Measurements from ENCODE around the gene SETD7.
A peak's percentile ranks its signal among the peaks of the same experiment; 100 is the strongest.

SETD7 gene

DNA sequence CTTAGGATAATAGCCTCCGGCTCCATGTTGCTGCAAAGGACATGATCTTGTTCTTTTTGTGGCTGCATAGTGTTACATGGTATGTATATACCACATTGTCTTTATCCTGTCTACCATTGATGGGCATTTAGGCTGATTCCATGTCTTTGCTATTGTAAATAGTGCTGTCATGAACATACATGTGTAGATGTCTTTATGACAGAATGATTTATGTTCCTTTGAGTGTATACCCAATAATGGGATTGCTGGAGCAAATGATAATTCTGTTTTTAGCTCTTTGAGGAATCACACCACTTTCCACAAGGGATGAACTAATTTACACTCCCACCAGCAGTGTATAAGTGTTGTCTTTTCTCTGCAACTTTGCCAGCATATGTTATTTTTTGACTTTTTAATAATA is 97.5 kb downstream of the SETD7 start:
- no peaks in the 10 kb centered on the region for H3K9me3 ChIP-seq (ENCODE audit: low read length)
- no peak overlapping the region for H2AFZ ChIP-seq (ENCODE audit: low read length)
- H3K27me3 ChIP-seq (ENCODE audit: insufficient read depth, low read length): no peaks in the 10 kb centered on the region
- H3K36me3 ChIP-seq (ENCODE audit: insufficient read depth, low read length): no peaks in the 10 kb centered on the region
- no peak overlapping the region for H3K27ac ChIP-seq (ENCODE audit: low read depth, low read length, poor library complexity, severe bottlenecking)
- peaks cover 46% of the 10 kb centered on the region for H3K79me2 ChIP-seq (ENCODE audit: insufficient read depth, low read length)
- H3K4me3 ChIP-seq (ENCODE audit: low read depth, low read length, poor library complexity, severe bottlenecking): no peak overlapping the region
- no peak overlapping the region for H3K4me2 ChIP-seq (ENCODE audit: low read length)
- peaks cover 30% of the 10 kb centered on the region for H3K4me1 ChIP-seq (ENCODE audit: insufficient read depth, low read length, severe bottlenecking)
- no peak overlapping the region for H3K9ac ChIP-seq (ENCODE audit: low read length)
- H4K20me1 ChIP-seq (ENCODE audit: insufficient read depth, low read length): no peaks in the 10 kb centered on the region
- TF ChIP-seq EZH2 (IDR thresholded peaks at IDR 0.05; ENCODE audit: borderline replicate concordance, low read length): no peak
- TF ChIP-seq, protein P1, sequence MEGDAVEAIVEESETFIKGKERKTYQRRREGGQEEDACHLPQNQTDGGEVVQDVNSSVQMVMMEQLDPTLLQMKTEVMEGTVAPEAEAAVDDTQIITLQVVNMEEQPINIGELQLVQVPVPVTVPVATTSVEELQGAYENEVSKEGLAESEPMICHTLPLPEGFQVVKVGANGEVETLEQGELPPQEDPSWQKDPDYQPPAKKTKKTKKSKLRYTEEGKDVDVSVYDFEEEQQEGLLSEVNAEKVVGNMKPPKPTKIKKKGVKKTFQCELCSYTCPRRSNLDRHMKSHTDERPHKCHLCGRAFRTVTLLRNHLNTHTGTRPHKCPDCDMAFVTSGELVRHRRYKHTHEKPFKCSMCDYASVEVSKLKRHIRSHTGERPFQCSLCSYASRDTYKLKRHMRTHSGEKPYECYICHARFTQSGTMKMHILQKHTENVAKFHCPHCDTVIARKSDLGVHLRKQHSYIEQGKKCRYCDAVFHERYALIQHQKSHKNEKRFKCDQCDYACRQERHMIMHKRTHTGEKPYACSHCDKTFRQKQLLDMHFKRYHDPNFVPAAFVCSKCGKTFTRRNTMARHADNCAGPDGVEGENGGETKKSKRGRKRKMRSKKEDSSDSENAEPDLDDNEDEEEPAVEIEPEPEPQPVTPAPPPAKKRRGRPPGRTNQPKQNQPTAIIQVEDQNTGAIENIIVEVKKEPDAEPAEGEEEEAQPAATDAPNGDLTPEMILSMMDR (IDR thresholded peaks at IDR 0.05; ENCODE audit: low read length): no peak
- H3F3A ChIP-seq (ENCODE audit: insufficient read depth, low read length): no peaks in the 10 kb centered on the region
- H3K9me2 ChIP-seq (ENCODE audit: low read depth, low read length): no peaks in the 10 kb centered on the region

DNA sequence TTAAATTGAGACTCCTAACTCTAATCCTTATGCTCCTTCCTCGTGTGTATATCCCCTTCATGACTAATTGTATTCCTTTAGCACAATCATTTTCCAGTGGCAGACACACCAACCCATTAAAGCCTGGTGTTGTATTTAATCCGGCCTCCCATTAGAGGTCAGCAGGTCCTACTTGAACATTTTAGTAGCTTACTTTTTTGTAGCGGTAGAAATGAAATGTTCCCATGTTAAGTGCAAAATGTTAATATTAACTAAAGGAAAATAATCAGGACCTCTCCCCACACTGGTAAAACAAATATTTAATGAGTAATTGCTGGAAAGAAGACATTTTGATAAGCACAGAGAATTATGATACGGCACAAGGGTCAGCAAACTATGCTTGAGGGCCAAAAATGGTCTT is 98.7 kb downstream of the SETD7 start:
- peaks cover 49% of the 10 kb centered on the region for H3K79me2 ChIP-seq (ENCODE audit: insufficient read depth, low read length)
- no peak overlapping the region for H3K9ac ChIP-seq (ENCODE audit: low read length)
- H4K20me1 ChIP-seq (ENCODE audit: insufficient read depth, low read length): no peaks in the 10 kb centered on the region
- TF ChIP-seq, protein P1 (IDR thresholded peaks at IDR 0.05; ENCODE audit: low read length): no peak
- TF ChIP-seq EZH2 (IDR thresholded peaks at IDR 0.05; ENCODE audit: borderline replicate concordance, low read length): no peak
- no peak overlapping the region for H2AFZ ChIP-seq (ENCODE audit: low read length)
- no peaks in the 10 kb centered on the region for H3K27me3 ChIP-seq (ENCODE audit: insufficient read depth, low read length)
- H3K4me2 ChIP-seq (ENCODE audit: low read length): no peak overlapping the region
- no peaks in the 10 kb centered on the region for H3F3A ChIP-seq (ENCODE audit: insufficient read depth, low read length)
- no peaks in the 10 kb centered on the region for H3K9me2 ChIP-seq (ENCODE audit: low read depth, low read length)
- H3K9me3 ChIP-seq (ENCODE audit: low read length): no peaks in the 10 kb centered on the region
- no peak overlapping the region for H3K4me3 ChIP-seq (ENCODE audit: low read depth, low read length, poor library complexity, severe bottlenecking)
- no peaks in the 10 kb centered on the region for H3K36me3 ChIP-seq (ENCODE audit: insufficient read depth, low read length)
- H3K27ac ChIP-seq (ENCODE audit: low read depth, low read length, poor library complexity, severe bottlenecking): no peak overlapping the region
- H3K4me1 ChIP-seq (ENCODE audit: insufficient read depth, low read length, severe bottlenecking): peaks cover 35% of the 10 kb centered on the region

DNA sequence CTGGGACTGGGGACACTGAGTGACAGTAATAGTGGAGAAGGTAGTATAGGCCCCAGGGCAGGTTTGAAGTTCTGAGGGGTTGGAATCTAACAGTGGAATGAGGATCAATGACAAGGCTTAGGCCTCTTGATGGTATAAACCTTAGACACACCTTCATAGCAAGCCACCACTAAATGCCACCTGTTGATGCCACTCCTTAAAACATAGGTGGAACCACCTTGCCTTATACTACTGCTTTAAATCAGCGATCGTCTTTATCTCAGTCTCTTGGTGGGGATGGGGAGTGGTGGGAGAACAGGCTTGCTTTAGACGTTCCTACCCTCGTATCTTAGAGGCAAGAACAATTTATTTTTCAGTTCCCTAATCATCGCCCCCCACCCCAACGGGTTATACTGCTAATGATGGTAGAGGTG is 100.9 kb downstream of the SETD7 start:
- peak overlapping the region; percentile 89 for H3K4me3 ChIP-seq (ENCODE audit: low read depth, low read length, poor library complexity, severe bottlenecking)
- H3K36me3 ChIP-seq (ENCODE audit: insufficient read depth, low read length): no peaks in the 10 kb centered on the region
- H3K79me2 ChIP-seq (ENCODE audit: insufficient read depth, low read length): peaks cover 45% of the 10 kb centered on the region
- peak overlapping the region; percentile 85 for H3K27ac ChIP-seq (ENCODE audit: low read depth, low read length, poor library complexity, severe bottlenecking)
- H3K27me3 ChIP-seq (ENCODE audit: insufficient read depth, low read length): no peaks in the 10 kb centered on the region
- peak overlapping the region; percentile 97 for H3K4me2 ChIP-seq (ENCODE audit: low read length)
- peak overlapping the region; percentile 76 for H3K9ac ChIP-seq (ENCODE audit: low read length)
- H3K9me3 ChIP-seq (ENCODE audit: low read length): no peaks in the 10 kb centered on the region
- no peaks in the 10 kb centered on the region for H3K9me2 ChIP-seq (ENCODE audit: low read depth, low read length)
- H3K4me1 ChIP-seq (ENCODE audit: insufficient read depth, low read length, severe bottlenecking): peaks cover 44% of the 10 kb centered on the region
- H3F3A ChIP-seq (ENCODE audit: insufficient read depth, low read length): no peaks in the 10 kb centered on the region
- H4K20me1 ChIP-seq (ENCODE audit: insufficient read depth, low read length): no peaks in the 10 kb centered on the region
- no peak overlapping the region for H2AFZ ChIP-seq (ENCODE audit: low read length)
- TF ChIP-seq, protein P1 (IDR thresholded peaks at IDR 0.05; ENCODE audit: low read length): no peak
- no peak for TF ChIP-seq EZH2 (IDR thresholded peaks at IDR 0.05; ENCODE audit: borderline replicate concordance, low read length)

All from OCI-LY1 (cell line).